Neural cell (in vitro differentiated cells): ENCODE measurements around the gene FAS.

Experiments used
- CTCF ChIP-seq: fragments of 450-650 bp; IDR thresholded peaks from 2 replicates; pipeline ENCODE4 v1.5.1; 2014; ENCODE audit warnings: antibody characterized with exemption, mild to moderate bottlenecking, moderate library complexity; ENCODE audit not compliant: poor library complexity, severe bottlenecking
- MXI1 ChIP-seq: fragments of 450-650 bp; conservative IDR thresholded peaks from 2 replicates; pipeline ENCODE4 v1.6.1; 2014; ENCODE audit warnings: antibody characterized with exemption, mild to moderate bottlenecking; ENCODE audit not compliant: poor library complexity, severe bottlenecking
- SMC3 ChIP-seq: fragments of 450-650 bp; conservative IDR thresholded peaks from 2 replicates; pipeline ENCODE4 v1.6.1; 2014; ENCODE audit warnings: antibody characterized with exemption, mild to moderate bottlenecking, moderate library complexity; ENCODE audit not compliant: poor library complexity

GRCh38 chr10:88946965-88947590, 43.5 kb upstream of the FAS start:
- no peak for TF ChIP-seq CTCF
- TF ChIP-seq MXI1, result no peak
- TF ChIP-seq SMC3, result no peak
